SKM-1 treated with dmso at 0.1 percent for 144 hours (cell line): Measurements from ENCODE around the gene CELSR1.
A peak's percentile ranks its signal among the peaks of the same experiment; 100 is the strongest.

Experiments
- DNase-seq: peaks from one replicate; lab custom pipeline; 2025; ENCODE audit not compliant: unreplicated experiment; lab: John Stamatoyannopoulos, UW

CELSR1 gene

GRCh38 chr22:46537225-46537945 is at the start of gene CELSR1:
Gene CELSR1 (minus strand): TSS chr22:46537620. CDS start chr22:46537170, 450 bp downstream.
- no peak for DNase-seq

- DNase-seq, result no peak
Observed at GRCh38 chr22:46587061-46587460, 49.6 kb upstream of the CELSR1 start.

- no peak for DNase-seq
Observed at GRCh38 chr22:46586531-46587011, 49.2 kb upstream of the CELSR1 start.

GRCh38 chr22:46586123-46586519 is 48.7 kb upstream of the CELSR1 start:
- no peak for DNase-seq

GRCh38 chr22:46585340-46586122 is 48.1 kb upstream of the CELSR1 start:
- DNase-seq, result no peak

- no peak for DNase-seq
Observed at GRCh38 chr22:46584081-46584921, 46.9 kb upstream of the CELSR1 start.

GRCh38 chr22:46583571-46583970 is 46.2 kb upstream of the CELSR1 start:
- DNase-seq, result no peak

GRCh38 chr22:46582281-46582933 is 45.0 kb upstream of the CELSR1 start:
- no peak for DNase-seq

- DNase-seq, result no peak
Observed at GRCh38 chr22:46581538-46582244, 44.3 kb upstream of the CELSR1 start.

- DNase-seq, result no peak
Observed at GRCh38 chr22:46580940-46581537, 43.6 kb upstream of the CELSR1 start.

GRCh38 chr22:46579751-46580449 is 42.5 kb upstream of the CELSR1 start:
- no peak for DNase-seq

GRCh38 chr22:46578824-46579561 is 41.6 kb upstream of the CELSR1 start:
- no peak for DNase-seq

- no peak for DNase-seq
Observed at GRCh38 chr22:46578251-46578823, 40.9 kb upstream of the CELSR1 start.

GRCh38 chr22:46577368-46578249 is 40.2 kb upstream of the CELSR1 start:
- DNase-seq, result no peak

GRCh38 chr22:46576556-46577367 is 39.3 kb upstream of the CELSR1 start:
- peak; percentile 62 for DNase-seq

- no peak for DNase-seq
Observed at GRCh38 chr22:46575911-46576555, 38.6 kb upstream of the CELSR1 start.
